Activated B cell treated with CpG ODN at 0.5 μM for 24 hours (primary cell): Measurements from ENCODE around the gene CES2. TPM values are rescaled to one million over a fixed set of nuclear protein-coding genes. Genes with fewer than 3 reads are reported as not detected.

Source experiments
- ATAC-seq: fragments of 200-7000 bp; cut with Tn5 transposase; one replicate; pipeline ENCODE4 v1.10.0; 2021; ENCODE audit warnings: low read depth, mild to moderate bottlenecking, moderate library complexity
- CTCF ChIA-PET: fragments of 350-600 bp; sonication (Branson Sonifier 250); formaldehyde crosslinking; loops from one replicate; lab custom pipeline; 2021; ENCODE audit warnings: antibody characterized with exemption; lab: Charles Lee
- POLR2A ChIA-PET: fragments of 350-600 bp; sonication (Branson Sonifier 250); formaldehyde crosslinking; loops from one replicate; lab custom pipeline; 2021; ENCODE audit warnings: antibody characterized with exemption; lab: Charles Lee
- DNase-seq: peaks from one replicate; pipeline ENCODE4 v3.0.0; 2022
- H3K27ac Mint-ChIP-seq: one replicate; pipeline ENCODE4 v1.8.0; 2020; ENCODE audit warnings: mixed read lengths
- H3K27me3 Mint-ChIP-seq: one replicate; pipeline ENCODE4 v1.8.0; 2021; ENCODE audit warnings: mixed read lengths
- H3K36me3 Mint-ChIP-seq: one replicate; pipeline ENCODE4 v1.8.0; 2021; ENCODE audit warnings: low read depth, mixed read lengths
- H3K4me1 Mint-ChIP-seq: one replicate; pipeline ENCODE4 v1.8.0; 2021; ENCODE audit warnings: mixed read lengths
- H3K4me3 Mint-ChIP-seq: one replicate; pipeline ENCODE4 v1.8.0; 2020; ENCODE audit warnings: mild to moderate bottlenecking, mixed read lengths
- H3K9me3 Mint-ChIP-seq: one replicate; pipeline ENCODE4 v1.8.0; 2020; ENCODE audit warnings: mixed read lengths
- CTCF ChIP-seq: fragments of 200-600 bp; IDR thresholded peaks from one replicate; pipeline ENCODE4 v1.8.0; 2022; ENCODE audit warnings: antibody characterized with exemption, mild to moderate bottlenecking
- intact Hi-C: fragments of 100-400 bp; cut with micrococcal nuclease; formaldehyde crosslinking; loops from one replicate; pipeline ENCODE4 v1.15.1; 2024
- total RNA-seq: library from RNA; stranded (reverse); gene quantifications from 2 replicates; pipeline ENCODE4 v1.2.3, GENCODE V29; 2022

Gene CES2
- total RNA-seq, 1 donor from 2014 or later = 34.7 TPM

- no peak for ATAC-seq
- Mint-ChIP-seq H3K4me3 (no peak overlapping the region), H3K9me3 (no peaks in the 10 kb centered on the region), H3K36me3 (peaks cover 28% of the 10 kb centered on the region), H3K27me3 (peaks cover 18% of the 10 kb centered on the region), H3K4me1 (peaks cover 31% of the 10 kb centered on the region), H3K27ac (no peak overlapping the region)
- CTCF ChIA-PET = interaction anchor here (1.1 to 1.4 kb wide), 2 partner anchors 31 to 56 kb away, joined by 3 read pairs; no protein-coding TSS in a partner anchor
- TF ChIP-seq CTCF = no peak
- no peak for DNase-seq
- POLR2A ChIA-PET = no interaction called here
- intact Hi-C loops = loop anchor here (5.0 kb wide), 1 partner anchor 97 kb away; the partner anchor contains the start of gene NAE1
Observed at GRCh38 chr16:66928702-66929388, 6.5 kb upstream of the CES2 start.

- no peak overlapping the region for H3K27ac Mint-ChIP-seq
- ATAC-seq (no peak), DNase-seq (no peak)
- ChIA-PET CTCF (no interaction called here), POLR2A (no interaction called here)
- H3K4me3 Mint-ChIP-seq = no peak overlapping the region
- peaks cover 10% of the 10 kb centered on the region for H3K27me3 Mint-ChIP-seq
- no peak for TF ChIP-seq CTCF
- peaks cover 42% of the 10 kb centered on the region for H3K4me1 Mint-ChIP-seq
- intact Hi-C loops = no loop called here
- H3K36me3 Mint-ChIP-seq = peaks cover 37% of the 10 kb centered on the region
- no peaks in the 10 kb centered on the region for H3K9me3 Mint-ChIP-seq
Observed at GRCh38 chr16:66930189-66930588, 5.1 kb upstream of the CES2 start.

DNA sequence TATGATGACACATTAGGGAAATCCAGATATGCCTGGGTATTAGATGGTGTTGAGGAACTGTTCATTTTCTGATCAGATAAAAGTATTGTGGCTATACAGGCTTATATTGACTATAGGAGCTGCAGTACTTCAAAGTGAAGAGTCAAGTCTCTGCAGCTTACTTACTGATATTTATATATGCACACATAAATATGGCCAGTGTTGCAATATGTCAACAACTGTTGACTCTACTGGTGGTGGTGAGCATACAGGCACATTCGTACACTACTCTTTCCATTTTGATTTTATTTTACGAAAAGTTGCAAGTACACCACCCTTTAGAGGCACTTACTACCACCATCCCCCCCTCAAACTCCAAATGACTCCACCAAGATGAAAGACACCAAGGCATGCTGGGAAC is 3.7 kb upstream of the CES2 start:
- H3K4me3 Mint-ChIP-seq = peak overlapping the region; percentile 39
- H3K27ac Mint-ChIP-seq = no peak overlapping the region
- intact Hi-C loops = no loop called here
- TF ChIP-seq CTCF = no peak
- H3K4me1 Mint-ChIP-seq = peaks cover 47% of the 10 kb centered on the region
- POLR2A ChIA-PET = no interaction called here
- CTCF ChIA-PET = no interaction called here
- H3K9me3 Mint-ChIP-seq = no peaks in the 10 kb centered on the region
- peaks cover 39% of the 10 kb centered on the region for H3K36me3 Mint-ChIP-seq
- ATAC-seq (no peak), DNase-seq (no peak)
- H3K27me3 Mint-ChIP-seq = peaks cover under 1% of the 10 kb centered on the region

- Mint-ChIP-seq H3K27ac (peak overlapping the region; percentile 30), H3K9me3 (no peaks in the 10 kb centered on the region), H3K4me3 (peak overlapping the region; percentile 96), H3K4me1 (peaks cover 51% of the 10 kb centered on the region), H3K27me3 (no peaks in the 10 kb centered on the region), H3K36me3 (peaks cover 39% of the 10 kb centered on the region)
- ATAC-seq (no peak), DNase-seq (no peak)
- intact Hi-C loops = no loop called here
- TF ChIP-seq CTCF = no peak
- ChIA-PET POLR2A (no interaction called here), CTCF (no interaction called here)
Observed at GRCh38 chr16:66932076-66932475, 3.2 kb upstream of the CES2 start.

DNA sequence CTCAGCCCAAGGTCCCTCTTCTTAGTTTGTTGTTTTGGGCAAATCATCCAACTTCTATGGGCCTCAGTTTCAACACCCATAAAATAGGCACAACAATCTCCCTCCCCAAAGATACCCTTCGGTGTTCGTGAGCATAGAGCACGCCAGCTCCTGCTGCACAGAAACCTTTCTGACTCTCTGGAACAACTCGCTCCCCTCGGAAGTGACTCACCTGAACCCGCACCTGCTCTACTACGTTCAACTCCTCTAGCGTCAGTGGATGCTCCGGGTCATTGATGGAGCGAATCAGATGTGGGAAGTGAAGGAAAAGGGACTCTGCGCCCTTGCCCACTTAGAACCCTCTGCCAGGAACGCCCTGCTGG is 1.6 kb upstream of the CES2 start:
- intact Hi-C loops = loop anchor here (2.0 kb wide), 1 partner anchor 61 kb away; no protein-coding TSS in a partner anchor
- peak overlapping the region; percentile 93 for H3K27ac Mint-ChIP-seq
- TF ChIP-seq CTCF = no peak
- no peaks in the 10 kb centered on the region for H3K27me3 Mint-ChIP-seq
- CTCF ChIA-PET = no interaction called here
- DNase-seq = no peak
- ATAC-seq = peak; percentile 38
- POLR2A ChIA-PET = interaction anchor here (0.5 to 1.9 kb wide), 7 partner anchors 10 to 546 kb away, joined by 3 to 7 read pairs (median 5); partner anchors contain the start of genes NAE1, PDP2 and TMEM208
- peaks cover 57% of the 10 kb centered on the region for H3K4me1 Mint-ChIP-seq
- no peaks in the 10 kb centered on the region for H3K9me3 Mint-ChIP-seq
- H3K36me3 Mint-ChIP-seq = peaks cover 49% of the 10 kb centered on the region
- H3K4me3 Mint-ChIP-seq = peak overlapping the region; percentile 96
